ENCODE results near the gene MAML3. TPM values are rescaled to one million over a fixed set of nuclear protein-coding genes. Genes with fewer than 3 reads are reported as not detected.

Gene MAML3
- total RNA-seq, 2 experiments from 2014 or later: 2.5 to 2.9 TPM

DNA sequence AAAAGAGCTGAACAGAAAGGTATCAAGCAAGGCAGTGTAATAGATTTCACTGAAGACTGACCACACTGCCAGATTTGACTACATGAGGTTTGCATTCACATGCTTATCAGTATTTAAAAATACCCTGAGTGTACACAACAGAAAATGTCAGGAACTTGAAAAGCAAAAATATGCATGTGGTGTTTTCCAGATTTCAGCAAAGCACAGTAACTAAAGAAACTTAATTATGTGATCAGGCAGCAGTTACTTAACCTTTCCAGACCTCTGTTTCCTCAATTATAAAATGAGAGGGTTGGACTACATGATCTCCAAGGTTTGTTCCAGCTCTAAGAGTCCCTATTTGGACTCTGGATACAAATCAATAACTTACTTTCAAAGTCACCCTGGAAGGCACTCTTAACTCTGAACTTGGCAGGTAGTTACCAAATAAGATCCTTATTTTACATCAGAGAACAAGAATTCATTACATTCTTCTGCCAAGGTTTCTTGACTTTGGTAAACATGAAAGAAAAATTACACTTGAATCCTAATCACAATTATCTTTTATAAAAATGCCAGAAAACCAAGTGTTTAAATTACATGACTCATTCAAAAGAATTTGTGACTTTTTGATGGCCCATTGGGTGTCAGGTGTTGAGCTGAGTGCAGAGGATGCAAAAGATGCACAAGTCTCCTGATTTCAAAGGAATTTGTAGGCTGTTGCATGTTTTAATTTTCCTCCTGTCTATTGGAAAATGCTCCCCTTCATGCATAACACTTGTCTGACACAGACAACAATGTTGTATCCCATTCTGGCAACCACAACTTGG is 246.8 kb downstream of the MAML3 start:
- Histone ChIP-seq H3K4me3 (ENCODE audit: low read length) (no peak overlapping the region), H3K4me1 (ENCODE audit: insufficient read depth, low read length) (no peaks in the 10 kb centered on the region), H3K36me3 (ENCODE audit: insufficient read depth, low read length) (no peaks in the 10 kb centered on the region), H3K27ac (ENCODE audit: low read depth in 1 of 2, low read length in 2 of 2) (no peak overlapping the region), H3K9me3 (ENCODE audit: control insufficient read depth in 1 of 2, insufficient read depth in 1 of 2, low read length in 2 of 2) (no peaks in the 10 kb centered on the region), H3K27me3 (ENCODE audit: control insufficient read depth in 1 of 2, insufficient read depth in 2 of 2, low read length in 2 of 2) (no peaks in the 10 kb centered on the region)
- Mint-ChIP-seq H3K4me3 (no peak overlapping the region), H3K27me3 (no peaks in the 10 kb centered on the region), H3K36me3 (ENCODE audit: low read depth) (no peaks in the 10 kb centered on the region), H3K4me1 (ENCODE audit: low read depth) (no peaks in the 10 kb centered on the region), H3K27ac (no peak overlapping the region), H3K9me3 (peaks cover 2% of the 10 kb centered on the region)
- CTCF ChIA-PET: no interaction called here
- intact Hi-C loops (cut with DNase I, micrococcal nuclease): no loop called here
- POLR2A ChIA-PET: no interaction called here
- TF ChIP-seq, protein P1, sequence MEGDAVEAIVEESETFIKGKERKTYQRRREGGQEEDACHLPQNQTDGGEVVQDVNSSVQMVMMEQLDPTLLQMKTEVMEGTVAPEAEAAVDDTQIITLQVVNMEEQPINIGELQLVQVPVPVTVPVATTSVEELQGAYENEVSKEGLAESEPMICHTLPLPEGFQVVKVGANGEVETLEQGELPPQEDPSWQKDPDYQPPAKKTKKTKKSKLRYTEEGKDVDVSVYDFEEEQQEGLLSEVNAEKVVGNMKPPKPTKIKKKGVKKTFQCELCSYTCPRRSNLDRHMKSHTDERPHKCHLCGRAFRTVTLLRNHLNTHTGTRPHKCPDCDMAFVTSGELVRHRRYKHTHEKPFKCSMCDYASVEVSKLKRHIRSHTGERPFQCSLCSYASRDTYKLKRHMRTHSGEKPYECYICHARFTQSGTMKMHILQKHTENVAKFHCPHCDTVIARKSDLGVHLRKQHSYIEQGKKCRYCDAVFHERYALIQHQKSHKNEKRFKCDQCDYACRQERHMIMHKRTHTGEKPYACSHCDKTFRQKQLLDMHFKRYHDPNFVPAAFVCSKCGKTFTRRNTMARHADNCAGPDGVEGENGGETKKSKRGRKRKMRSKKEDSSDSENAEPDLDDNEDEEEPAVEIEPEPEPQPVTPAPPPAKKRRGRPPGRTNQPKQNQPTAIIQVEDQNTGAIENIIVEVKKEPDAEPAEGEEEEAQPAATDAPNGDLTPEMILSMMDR (IDR thresholded peaks at IDR 0.05): no peak
- ATAC-seq (ENCODE audit: poor library complexity) (no peak), DNase-seq (no peak)

DNA sequence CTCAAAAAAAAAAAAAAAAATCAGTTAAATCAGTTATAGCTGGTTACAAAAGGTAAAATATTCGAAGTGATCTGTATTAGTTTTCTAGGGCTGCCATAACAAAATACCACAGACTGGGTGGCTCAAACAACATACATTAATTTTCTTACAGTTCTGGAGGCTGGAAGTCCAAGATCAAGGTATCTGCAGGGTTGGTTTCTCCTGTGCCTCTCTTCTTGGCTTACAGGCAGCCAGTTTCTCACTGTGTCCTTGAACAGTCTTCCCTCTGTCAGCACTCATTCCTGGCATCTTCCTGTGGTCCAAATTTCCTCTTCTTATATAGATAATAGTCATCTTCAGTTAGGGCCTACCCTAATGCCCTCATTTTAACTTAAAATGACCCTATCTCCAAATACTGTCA is 248.5 kb downstream of the MAML3 start:
- ChIA-PET CTCF (no interaction called here), POLR2A (no interaction called here)
- no peaks in the 10 kb centered on the region for H3K4me1 ChIP-seq (ENCODE audit: insufficient read depth, low read length)
- H3K36me3 Mint-ChIP-seq (ENCODE audit: low read depth): no peaks in the 10 kb centered on the region
- H3K27me3 ChIP-seq (ENCODE audit: control insufficient read depth in 1 of 2, insufficient read depth in 2 of 2, low read length in 2 of 2): no peaks in the 10 kb centered on the region
- DNase-seq (no peak), ATAC-seq (ENCODE audit: poor library complexity) (no peak)
- H3K9me3 ChIP-seq (ENCODE audit: control insufficient read depth in 1 of 2, insufficient read depth in 1 of 2, low read length in 2 of 2): no peaks in the 10 kb centered on the region
- no peaks in the 10 kb centered on the region for H3K36me3 ChIP-seq (ENCODE audit: insufficient read depth, low read length)
- no peak overlapping the region for H3K4me3 ChIP-seq (ENCODE audit: low read length)
- H3K27me3 Mint-ChIP-seq: no peaks in the 10 kb centered on the region
- H3K27ac ChIP-seq (ENCODE audit: low read depth in 1 of 2, low read length in 2 of 2): no peak overlapping the region
- intact Hi-C loops (cut with DNase I, micrococcal nuclease): no loop called here
- H3K27ac Mint-ChIP-seq: no peak overlapping the region
- H3K4me3 Mint-ChIP-seq: no peak overlapping the region
- H3K9me3 Mint-ChIP-seq: peaks cover 2% of the 10 kb centered on the region
- no peaks in the 10 kb centered on the region for H3K4me1 Mint-ChIP-seq (ENCODE audit: low read depth)
- TF ChIP-seq, protein P1 (IDR thresholded peaks at IDR 0.05): no peak

DNA sequence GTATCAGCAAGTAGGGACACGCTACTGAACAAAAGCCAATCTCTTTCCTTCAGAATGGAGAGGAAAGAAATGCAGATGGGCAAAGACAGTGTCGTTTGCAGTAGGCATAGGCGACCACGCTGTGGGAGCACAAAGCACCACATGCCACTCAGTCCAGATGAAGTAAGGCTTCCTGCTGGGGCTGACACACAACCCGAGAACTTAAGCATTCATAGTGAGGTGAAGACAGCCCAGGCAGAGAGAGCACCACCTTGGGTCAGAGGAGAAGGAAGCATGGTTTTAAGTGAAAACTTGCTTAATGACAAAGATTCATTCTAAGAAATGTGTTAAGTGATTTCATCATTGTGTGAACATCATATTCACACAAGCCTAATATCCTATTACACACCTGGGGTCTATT is 249.6 kb downstream of the MAML3 start:
- H3K27ac Mint-ChIP-seq: no peak overlapping the region
- H3K4me1 ChIP-seq (ENCODE audit: insufficient read depth, low read length): no peaks in the 10 kb centered on the region
- no peaks in the 10 kb centered on the region for H3K36me3 ChIP-seq (ENCODE audit: insufficient read depth, low read length)
- H3K4me3 ChIP-seq (ENCODE audit: low read length): no peak overlapping the region
- TF ChIP-seq, protein P1 (IDR thresholded peaks at IDR 0.05): no peak
- H3K36me3 Mint-ChIP-seq (ENCODE audit: low read depth): no peaks in the 10 kb centered on the region
- H3K27me3 Mint-ChIP-seq: no peaks in the 10 kb centered on the region
- peaks cover 2% of the 10 kb centered on the region for H3K9me3 Mint-ChIP-seq
- H3K9me3 ChIP-seq (ENCODE audit: control insufficient read depth in 1 of 2, insufficient read depth in 1 of 2, low read length in 2 of 2): no peaks in the 10 kb centered on the region
- POLR2A ChIA-PET: no interaction called here
- no peak overlapping the region for H3K27ac ChIP-seq (ENCODE audit: low read depth in 1 of 2, low read length in 2 of 2)
- no peaks in the 10 kb centered on the region for H3K4me1 Mint-ChIP-seq (ENCODE audit: low read depth)
- DNase-seq (no peak), ATAC-seq (ENCODE audit: poor library complexity) (no peak)
- CTCF ChIA-PET: no interaction called here
- intact Hi-C loops (cut with DNase I, micrococcal nuclease): no loop called here
- no peaks in the 10 kb centered on the region for H3K27me3 ChIP-seq (ENCODE audit: control insufficient read depth in 1 of 2, insufficient read depth in 2 of 2, low read length in 2 of 2)
- no peak overlapping the region for H3K4me3 Mint-ChIP-seq

Data from CD4-positive, alpha-beta T cell (primary cell).